ENCODE results near the gene OR7G3. TPM values are rescaled to one million over a fixed set of nuclear protein-coding genes. Genes with fewer than 3 reads are reported as not detected.

OR7G3 gene
- total RNA-seq: not detected
- not detected for polyA plus RNA-seq

GRCh38 chr19:9126900-9127405 is at the start of gene OR7G3:
Gene OR7G3 (minus strand): TSS chr19:9126950. CDS start chr19:9126950, 0 bp downstream.
- WGBS: 74% methylated on average over 1 of the region's 1 CpG
- Histone ChIP-seq H3K27me3 (ENCODE audit: control insufficient read depth in 4 of 4, insufficient read depth in 4 of 4, low read length in 3 of 4) (no peaks in the 10 kb centered on the region), H3K27ac (ENCODE audit: low read depth in 1 of 2, low read length in 2 of 2) (no peak within 1 kb of the TSS), H3K4me3 (ENCODE audit: low read depth in 1 of 3, low read length in 3 of 3) (no peak within 1 kb of the TSS), H3K36me3 (ENCODE audit: control insufficient read depth in 4 of 4, insufficient read depth in 3 of 4, low read depth in 1 of 4, low read length in 3 of 4) (no peaks in the 10 kb centered on the region), H3K4me1 (ENCODE audit: control insufficient read depth in 4 of 4, insufficient read depth in 4 of 4, low read length in 3 of 4) (peaks cover 0 to 1% (median 0%) of the 10 kb centered on the region in 4 donors), H3K9me3 (ENCODE audit: control insufficient read depth in 4 of 4, low read length in 3 of 4) (no peaks in the 10 kb centered on the region), H3K9ac (ENCODE audit: low read depth in 1 of 2, low read length in 2 of 2) (no peak within 1 kb of the TSS)
- DNase-seq (ENCODE audit: low spot score): no peak
- TF ChIP-seq EGR1 (IDR thresholded peaks at IDR 0.05; ENCODE audit: low read depth in 2 of 2): no peak
- TF ChIP-seq, protein P1, sequence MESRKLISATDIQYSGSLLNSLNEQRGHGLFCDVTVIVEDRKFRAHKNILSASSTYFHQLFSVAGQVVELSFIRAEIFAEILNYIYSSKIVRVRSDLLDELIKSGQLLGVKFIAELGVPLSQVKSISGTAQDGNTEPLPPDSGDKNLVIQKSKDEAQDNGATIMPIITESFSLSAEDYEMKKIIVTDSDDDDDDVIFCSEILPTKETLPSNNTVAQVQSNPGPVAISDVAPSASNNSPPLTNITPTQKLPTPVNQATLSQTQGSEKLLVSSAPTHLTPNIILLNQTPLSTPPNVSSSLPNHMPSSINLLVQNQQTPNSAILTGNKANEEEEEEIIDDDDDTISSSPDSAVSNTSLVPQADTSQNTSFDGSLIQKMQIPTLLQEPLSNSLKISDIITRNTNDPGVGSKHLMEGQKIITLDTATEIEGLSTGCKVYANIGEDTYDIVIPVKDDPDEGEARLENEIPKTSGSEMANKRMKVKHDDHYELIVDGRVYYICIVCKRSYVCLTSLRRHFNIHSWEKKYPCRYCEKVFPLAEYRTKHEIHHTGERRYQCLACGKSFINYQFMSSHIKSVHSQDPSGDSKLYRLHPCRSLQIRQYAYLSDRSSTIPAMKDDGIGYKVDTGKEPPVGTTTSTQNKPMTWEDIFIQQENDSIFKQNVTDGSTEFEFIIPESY (IDR thresholded peaks at IDR 0.05): no peak
- TF ChIP-seq, protein P2, sequence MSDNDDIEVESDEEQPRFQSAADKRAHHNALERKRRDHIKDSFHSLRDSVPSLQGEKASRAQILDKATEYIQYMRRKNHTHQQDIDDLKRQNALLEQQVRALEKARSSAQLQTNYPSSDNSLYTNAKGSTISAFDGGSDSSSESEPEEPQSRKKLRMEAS (IDR thresholded peaks at IDR 0.05): no peak
- no peak for TF ChIP-seq YY1 (IDR thresholded peaks at IDR 0.05)
- no peak for TF ChIP-seq HNF4G (IDR thresholded peaks at IDR 0.05)
- TF ChIP-seq, protein P3, sequence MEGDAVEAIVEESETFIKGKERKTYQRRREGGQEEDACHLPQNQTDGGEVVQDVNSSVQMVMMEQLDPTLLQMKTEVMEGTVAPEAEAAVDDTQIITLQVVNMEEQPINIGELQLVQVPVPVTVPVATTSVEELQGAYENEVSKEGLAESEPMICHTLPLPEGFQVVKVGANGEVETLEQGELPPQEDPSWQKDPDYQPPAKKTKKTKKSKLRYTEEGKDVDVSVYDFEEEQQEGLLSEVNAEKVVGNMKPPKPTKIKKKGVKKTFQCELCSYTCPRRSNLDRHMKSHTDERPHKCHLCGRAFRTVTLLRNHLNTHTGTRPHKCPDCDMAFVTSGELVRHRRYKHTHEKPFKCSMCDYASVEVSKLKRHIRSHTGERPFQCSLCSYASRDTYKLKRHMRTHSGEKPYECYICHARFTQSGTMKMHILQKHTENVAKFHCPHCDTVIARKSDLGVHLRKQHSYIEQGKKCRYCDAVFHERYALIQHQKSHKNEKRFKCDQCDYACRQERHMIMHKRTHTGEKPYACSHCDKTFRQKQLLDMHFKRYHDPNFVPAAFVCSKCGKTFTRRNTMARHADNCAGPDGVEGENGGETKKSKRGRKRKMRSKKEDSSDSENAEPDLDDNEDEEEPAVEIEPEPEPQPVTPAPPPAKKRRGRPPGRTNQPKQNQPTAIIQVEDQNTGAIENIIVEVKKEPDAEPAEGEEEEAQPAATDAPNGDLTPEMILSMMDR (IDR thresholded peaks at IDR 0.05; ENCODE audit: low read depth, low read length, missing input control): no peak
- TF ChIP-seq JUND (IDR thresholded peaks at IDR 0.05): no peak
- no peak for TF ChIP-seq NR2F2 (IDR thresholded peaks at IDR 0.05)

DNA sequence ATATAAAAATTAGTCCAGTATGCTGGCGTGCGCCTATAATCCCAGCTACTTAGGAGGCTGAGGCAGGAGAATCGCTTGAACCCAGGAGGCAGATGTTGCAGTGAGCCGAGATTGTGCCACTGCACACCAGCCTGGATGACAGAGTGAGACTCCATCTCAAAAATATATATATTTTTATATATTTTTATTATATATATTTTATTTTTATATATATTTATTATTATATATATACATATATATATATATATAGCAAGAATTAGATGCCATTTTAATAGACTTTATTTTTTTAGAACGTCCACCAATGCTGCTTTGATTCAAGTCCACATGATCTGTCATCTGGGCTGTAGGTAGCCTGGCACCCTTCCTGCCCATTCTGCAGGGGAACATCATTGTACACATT is 48.6 kb upstream of the OR7G3 start:
- H3K27ac ChIP-seq (ENCODE audit: low read depth in 1 of 2, low read length in 2 of 2): no peak overlapping the region
- no peak overlapping the region for H3K4me3 ChIP-seq (ENCODE audit: low read depth in 1 of 3, low read length in 3 of 3)
- H3K36me3 ChIP-seq (ENCODE audit: control insufficient read depth in 4 of 4, insufficient read depth in 3 of 4, low read depth in 1 of 4, low read length in 3 of 4): no peaks in the 10 kb centered on the region
- H3K9me3 ChIP-seq (ENCODE audit: control insufficient read depth in 4 of 4, low read length in 3 of 4): peaks cover 0 to 4% (median 0%) of the 10 kb centered on the region in 4 donors
- TF ChIP-seq, protein P3 (IDR thresholded peaks at IDR 0.05; ENCODE audit: low read depth, low read length, missing input control): no peak
- TF ChIP-seq RAD21 (IDR thresholded peaks at IDR 0.05) (no peak), YY1 (IDR thresholded peaks at IDR 0.05) (no peak), JUND (IDR thresholded peaks at IDR 0.05) (no peak), GABPA (IDR thresholded peaks at IDR 0.05 in 1 of 2, conservative IDR thresholded peaks at IDR 0.05 in 1 of 2) (no peak), HNF4A (conservative IDR thresholded peaks at IDR 0.05) (no peak), FOXA2 (IDR thresholded peaks at IDR 0.05) (no peak), REST (IDR thresholded peaks at IDR 0.05) (no peak), EGR1 (IDR thresholded peaks at IDR 0.05; ENCODE audit: low read depth in 2 of 2) (no peak), SP1 (IDR thresholded peaks at IDR 0.05) (no peak), NR2F2 (IDR thresholded peaks at IDR 0.05) (no peak), FOXA1 (IDR thresholded peaks at IDR 0.05) (no peak), TAF1 (conservative IDR thresholded peaks at IDR 0.05) (no peak), HNF4G (IDR thresholded peaks at IDR 0.05) (no peak)
- TF ChIP-seq, protein P1 (IDR thresholded peaks at IDR 0.05): no peak
- TF ChIP-seq, protein P4, sequence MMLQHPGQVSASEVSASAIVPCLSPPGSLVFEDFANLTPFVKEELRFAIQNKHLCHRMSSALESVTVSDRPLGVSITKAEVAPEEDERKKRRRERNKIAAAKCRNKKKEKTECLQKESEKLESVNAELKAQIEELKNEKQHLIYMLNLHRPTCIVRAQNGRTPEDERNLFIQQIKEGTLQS (IDR thresholded peaks at IDR 0.05): no peak
- TF ChIP-seq, protein P2 (IDR thresholded peaks at IDR 0.05): no peak
- DNase-seq (ENCODE audit: low spot score): no peak
- WGBS: 93% methylated on average over 5 of the region's 5 CpGs
- no peaks in the 10 kb centered on the region for H3K27me3 ChIP-seq (ENCODE audit: control insufficient read depth in 4 of 4, insufficient read depth in 4 of 4, low read length in 3 of 4)
- H3K4me1 ChIP-seq (ENCODE audit: control insufficient read depth in 4 of 4, insufficient read depth in 4 of 4, low read length in 3 of 4): no peaks in the 10 kb centered on the region
- H3K9ac ChIP-seq (ENCODE audit: low read depth in 1 of 2, low read length in 2 of 2): no peak overlapping the region

Data from liver (tissue), 9 donors.